CD4-positive, alpha-beta T cell treated with Interleukin-15 for 1 hour (primary cell): ENCODE measurements around the gene RPS15A.
A peak's percentile ranks its signal among the peaks of the same experiment; 100 is the strongest.

Source experiments
- DNase-seq: peaks from one replicate; pipeline ENCODE4 v3.0.0-alpha.2; 2020

Gene RPS15A

DNA sequence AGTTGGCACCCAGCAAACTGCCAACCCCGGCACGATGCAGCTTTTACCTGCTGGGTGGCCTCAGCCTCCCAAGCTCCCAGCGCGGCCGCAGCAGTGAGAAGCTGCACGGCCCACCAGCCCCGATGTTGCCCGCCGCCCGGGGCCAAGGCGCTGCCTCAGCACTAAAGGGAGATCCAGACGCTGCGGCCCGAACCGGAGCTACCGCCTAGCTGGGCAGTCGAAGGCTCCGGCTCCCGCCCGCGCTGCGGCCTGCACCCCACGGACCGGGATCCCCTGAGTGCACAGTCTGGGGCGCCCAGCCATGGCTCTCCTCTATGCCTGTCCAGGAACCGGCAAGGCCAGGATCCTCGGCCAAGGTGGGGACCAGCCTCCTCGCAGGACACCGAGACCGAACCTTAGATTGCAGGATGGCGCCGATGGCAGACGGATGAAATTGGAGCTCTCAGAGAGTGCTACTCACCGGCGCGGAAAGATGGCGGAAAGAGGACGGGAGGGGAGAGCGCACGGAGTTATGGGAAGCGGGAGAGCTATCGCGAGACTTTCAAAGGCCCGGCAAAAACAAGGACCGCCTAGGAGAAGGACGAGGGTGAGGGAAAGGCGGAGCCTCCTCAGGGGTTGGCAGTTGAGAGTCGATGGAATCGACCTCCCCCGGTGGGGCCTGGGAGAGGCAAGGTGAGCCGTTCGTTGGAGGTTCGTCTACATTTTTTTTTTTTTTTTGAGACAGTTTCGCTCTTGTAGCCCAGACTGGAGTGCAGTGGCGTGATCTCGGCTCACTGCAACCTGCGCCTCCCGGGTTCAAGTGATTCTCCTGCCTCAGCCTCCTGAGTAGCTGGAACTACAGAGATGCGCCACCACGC is at the start of gene RPS15A:
Gene RPS15A (minus strand): TSS at position 485 of the 857 bp plus-strand sequence. CDS start 1,221 bp downstream, outside the sequence.
- peak; percentile 96 for DNase-seq

DNA sequence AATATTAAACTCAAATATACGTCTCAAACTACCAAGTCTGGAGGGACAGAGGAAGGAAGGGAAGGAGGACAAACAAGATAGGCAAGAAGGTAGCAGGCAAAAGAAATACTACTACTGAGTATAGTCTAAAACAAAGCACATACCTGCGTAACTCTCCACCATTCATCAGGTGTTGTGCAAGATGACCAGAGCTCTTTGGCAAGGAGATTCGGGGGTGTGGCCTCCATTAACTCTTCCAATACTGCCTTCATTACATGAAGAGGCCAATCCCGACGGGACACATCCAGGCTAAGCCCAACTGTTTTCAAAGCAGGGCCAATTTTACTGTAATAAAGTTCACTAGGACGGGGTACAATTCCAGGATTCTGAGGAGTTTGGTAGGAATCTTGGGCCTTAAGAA is 49.4 kb upstream of the RPS15A start:
- DNase-seq, result no peak

DNA sequence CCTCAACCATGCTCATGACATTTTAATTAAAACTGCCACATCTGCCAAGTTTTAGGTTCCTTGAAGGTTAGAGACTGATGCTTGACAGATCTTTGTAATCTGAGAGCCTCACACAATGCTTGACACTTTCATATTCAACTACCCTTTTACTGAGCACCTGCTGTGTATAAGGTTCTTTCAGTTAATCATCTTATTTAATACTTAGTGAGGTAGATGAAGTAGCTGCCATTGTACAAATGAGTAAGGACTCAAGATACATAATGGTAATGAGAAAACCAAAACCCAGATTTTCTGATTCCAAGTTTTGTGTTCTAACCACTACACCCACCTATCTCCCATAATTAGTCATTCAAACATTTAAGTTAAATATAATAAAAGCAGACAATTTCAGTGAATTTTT is 46.6 kb upstream of the RPS15A start:
- no peak for DNase-seq

DNA sequence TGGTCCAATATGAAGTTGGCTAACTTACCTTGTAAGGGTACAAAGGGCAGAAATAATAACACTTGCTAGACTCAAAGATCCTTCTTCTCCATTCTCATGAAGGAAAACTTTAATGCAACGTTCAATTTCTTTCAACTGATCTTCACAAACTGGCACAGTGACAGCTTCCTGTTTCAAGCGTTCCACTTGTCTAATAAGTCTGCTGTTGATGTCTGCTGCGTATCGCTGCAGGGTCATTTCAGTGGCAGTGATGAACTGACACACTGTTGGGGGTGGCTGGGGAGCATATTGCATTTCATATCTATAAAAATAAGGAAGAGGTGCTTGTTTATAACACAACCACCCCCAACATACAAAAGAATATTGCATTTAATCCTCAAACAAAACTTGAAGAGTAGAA is 44.7 kb upstream of the RPS15A start:
- no peak for DNase-seq

DNA sequence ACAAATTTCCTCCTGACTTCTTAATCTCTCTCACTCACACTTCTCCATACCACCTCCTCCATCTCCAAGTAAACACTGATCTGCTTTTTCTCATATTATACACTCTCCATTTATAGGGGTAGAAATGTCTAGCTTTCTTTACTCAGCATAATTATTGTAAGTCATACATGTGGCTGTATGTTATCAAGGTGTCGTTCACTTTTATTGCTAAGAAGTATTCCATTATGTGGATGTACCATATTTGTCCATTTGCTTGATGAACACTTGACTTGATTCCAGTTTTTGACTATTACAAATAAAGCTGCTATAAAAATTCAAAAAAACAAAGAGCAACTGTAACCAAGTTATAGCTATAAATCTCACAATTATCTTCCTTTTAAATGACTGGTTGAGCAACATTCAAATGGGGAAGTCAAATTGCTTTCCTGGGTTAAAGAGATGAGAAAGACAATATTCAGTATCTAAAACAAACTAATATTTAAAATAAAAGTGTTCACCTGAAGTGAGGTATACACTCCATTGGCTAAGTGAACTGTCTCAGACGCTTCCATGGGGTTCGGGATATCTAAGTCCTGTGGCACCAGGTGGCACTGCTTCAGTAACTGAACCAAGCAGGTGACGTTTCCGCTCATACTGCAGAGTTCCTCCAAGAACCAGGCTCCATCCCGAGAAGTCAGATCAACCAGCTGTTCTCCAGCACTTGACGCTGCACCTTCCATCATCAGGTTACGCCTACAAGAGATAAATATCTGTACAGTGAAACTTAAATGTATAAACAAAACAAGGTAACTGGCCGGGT is 43.8 kb upstream of the RPS15A start:
- DNase-seq, result no peak

DNA sequence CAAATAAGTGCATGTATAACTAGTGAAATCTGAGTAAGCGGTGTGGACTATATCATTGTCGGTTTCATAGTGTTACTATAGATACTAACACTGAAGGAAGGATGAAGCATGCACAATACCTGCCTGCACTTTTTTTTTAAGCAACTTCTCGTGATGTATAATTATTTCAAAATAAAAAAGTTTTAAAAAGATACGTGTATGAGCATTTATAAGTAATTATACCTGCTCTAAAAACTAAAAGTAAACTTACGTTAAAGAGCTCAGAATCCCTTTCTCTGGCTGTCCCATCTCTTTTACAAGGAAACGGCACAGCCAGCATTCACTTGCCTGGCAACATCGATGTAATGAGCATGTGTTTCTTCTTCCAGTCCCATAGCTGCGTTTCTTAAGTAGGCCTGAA is 42.5 kb upstream of the RPS15A start:
- no peak for DNase-seq

DNA sequence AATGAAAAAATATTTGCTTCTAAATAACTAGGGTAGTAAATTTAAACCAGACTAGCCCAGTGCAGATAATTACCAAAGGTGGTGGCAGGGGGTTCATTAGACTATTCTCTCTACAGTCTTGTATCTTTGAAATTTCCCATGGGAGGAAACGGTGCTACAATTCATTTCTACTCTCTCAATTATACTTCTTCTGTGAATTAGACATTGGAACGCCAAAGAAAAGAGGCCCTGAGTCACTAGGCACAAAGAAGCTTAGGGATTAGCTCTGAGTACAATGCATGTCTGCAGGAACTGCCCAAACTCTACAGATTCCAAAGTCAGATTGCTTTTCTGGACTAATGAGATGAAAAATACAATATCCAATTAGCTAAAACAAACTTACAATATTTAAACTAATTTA is 41.9 kb upstream of the RPS15A start:
- DNase-seq, result no peak

DNA sequence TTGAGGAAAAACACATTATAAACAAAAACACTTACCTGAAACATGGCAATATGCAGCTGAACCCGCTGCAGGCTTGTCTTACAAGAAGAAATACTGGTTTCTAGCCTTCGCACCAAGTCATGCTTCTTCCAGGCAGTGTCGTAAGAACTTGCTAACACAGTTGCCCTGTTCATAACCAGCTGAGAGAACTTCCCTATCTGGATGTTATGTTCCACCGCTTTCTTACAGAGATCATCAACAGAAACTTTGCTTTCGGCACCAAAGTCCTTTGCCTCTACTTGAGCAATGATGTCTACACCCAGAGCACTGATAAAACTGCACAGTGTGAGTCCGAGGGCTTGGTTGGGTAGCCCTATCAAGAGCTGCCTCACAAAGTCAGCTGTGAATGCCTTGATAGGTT is 39.1 kb upstream of the RPS15A start:
- DNase-seq, result no peak

DNA sequence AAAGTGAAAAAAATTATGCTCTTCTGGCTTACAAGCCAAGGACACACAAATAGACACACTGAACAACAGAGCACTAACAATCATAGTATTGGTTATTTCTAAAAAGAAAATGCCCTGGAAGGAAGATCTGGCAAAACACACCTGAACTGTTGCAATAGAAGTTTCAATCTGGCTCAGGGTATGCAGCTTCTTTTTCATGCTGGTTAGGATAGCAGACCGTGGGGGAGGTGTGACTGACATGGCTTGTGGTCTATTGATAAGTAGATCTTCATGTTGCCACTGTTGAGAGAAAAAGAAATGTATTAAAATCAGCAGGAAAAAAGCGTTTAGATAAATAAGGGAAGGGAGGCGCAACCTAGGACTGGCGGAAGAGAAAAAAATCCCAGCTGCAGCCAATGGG is 37.8 kb upstream of the RPS15A start:
- DNase-seq, result no peak

DNA sequence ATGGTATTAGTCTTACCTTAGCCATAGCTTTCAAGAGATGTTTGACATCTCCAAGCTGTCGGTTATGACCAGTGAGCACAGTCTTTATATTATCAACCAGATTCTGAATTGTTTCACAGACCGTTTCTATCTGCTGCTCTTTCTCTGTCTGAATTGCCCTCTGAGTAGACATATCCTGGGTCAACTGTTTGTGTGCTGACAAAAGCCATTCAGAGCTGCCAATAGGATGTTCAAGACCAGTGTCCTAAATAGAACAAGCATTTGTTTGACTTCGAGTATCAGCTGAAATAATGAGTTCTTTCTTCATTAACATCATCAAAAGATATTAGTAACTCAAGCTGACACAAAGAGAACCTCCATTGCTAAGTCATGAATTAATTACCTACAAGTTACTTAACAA is 26.2 kb upstream of the RPS15A start:
- no peak for DNase-seq

DNA sequence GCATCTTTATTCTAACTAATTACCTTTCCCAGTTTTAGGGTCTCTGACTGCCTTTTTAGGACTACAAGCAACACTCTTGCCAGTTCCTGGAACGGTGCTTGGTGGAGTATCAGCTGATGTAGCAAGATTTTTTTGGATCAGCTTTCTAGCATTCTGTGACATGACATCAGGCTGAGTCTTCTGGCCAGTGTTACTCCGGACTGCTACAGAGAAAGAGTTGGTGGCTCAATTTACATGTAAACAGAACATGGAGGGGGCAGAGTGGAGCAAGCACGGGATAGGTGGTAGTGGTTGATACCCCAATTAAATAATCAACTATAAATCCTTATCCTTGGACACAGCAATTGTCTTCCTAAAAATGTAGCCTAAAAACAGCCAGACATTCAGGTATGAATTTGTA is 21.8 kb upstream of the RPS15A start:
- DNase-seq, result no peak

DNA sequence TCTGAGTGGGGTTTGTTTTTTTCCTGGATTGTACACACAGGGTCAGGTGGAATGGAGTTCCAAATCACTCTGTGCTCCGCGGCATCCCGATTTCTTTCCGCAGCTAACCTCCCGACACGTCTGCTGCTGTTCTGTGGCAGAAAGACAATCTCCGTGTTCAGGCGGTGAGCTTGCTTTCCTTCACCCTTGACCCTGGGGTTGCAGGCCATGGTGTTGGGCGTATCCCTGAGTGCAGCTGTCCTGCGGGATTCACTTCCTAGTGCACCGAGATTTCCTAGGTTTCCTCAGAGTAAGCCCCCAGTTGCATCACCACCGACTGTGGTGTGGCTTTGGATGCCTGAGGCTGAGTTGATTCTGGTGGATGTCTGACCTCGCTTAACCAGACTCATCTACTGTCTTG is 19.0 kb upstream of the RPS15A start:
- no peak for DNase-seq

DNA sequence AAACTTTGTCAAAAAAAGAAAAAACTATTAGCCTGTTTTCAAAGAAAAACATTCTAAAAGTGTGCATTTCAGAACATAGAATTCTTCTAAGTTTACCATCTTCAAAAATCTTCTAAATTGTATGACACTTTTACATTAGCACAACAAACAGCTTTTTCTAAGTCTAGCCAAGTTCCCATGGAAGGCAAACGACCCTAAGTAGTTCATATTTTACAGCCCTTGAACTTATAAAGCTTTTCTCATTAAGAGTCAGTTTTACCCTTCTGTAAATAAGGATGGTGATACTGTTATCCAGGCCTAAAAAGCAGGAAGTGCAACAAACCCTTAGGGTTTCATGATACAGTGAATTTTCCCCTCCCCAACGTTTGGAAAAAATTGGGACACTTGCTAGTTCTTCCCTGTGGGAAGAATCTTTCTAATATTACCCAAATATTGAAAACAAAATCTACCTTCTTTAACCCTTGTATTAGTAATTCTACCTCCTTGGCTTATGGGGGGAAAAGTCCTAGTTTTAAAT is 15.2 kb upstream of the RPS15A start:
- no peak for DNase-seq

DNA sequence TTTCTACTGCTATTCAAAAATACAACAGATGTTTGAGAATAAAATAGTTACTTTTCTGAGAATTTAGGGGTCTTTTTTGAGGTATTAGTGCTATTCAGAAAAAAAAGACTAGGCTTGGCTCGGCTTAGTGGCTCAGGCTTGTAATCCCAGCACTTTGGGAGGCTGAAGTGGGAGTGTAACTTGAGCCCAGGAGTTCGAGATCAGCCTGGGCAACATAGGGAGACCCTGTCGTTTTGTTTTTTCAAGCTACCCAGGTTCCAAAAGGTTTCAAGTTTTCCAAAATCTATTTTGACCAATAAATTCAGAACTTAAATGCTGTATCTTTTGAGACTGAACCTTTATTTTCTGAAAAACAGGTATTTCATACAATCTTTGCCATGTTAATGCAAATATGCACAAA is 14.4 kb upstream of the RPS15A start:
- no peak for DNase-seq

DNA sequence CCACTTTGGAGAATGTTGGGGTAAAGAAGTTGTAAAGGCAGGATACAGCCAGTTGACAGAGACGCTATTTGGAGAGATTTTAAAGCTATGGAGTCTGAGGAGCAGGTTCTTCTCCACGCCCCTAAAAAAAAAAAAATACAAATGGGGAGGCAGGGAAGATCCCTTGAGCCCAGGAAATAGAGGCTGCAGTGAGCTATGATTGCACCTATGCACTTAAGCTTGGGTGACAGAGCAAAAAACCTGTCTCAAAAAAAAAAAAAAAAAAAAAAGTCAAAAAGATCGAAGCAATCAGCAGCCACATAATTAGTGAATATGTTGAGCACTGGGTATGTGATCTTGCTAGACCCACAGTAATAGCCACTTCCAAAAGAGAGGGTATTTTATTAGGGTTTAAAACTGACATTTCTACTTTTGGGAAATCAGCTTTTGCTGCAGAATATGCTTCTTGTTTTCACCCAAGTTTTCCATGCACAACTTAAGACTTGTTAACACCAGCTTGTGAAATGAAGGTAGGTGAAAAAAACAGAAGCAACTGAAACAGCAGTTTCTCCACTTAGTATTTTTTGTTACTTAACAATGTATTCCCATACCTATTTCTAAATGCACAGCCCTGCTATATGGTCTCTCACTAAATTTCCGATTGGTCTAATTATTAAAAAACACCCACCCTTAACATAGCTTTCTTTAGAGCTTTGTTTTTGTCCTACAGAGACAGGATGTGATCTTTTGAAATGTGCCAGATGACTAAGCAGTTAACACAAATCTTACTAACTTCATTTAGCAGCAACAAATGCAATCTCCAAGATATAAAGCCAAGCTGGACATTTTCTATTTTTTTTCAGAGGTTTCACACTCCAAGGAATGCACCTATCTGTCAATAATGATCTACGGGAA is 13.7 kb upstream of the RPS15A start:
- no peak for DNase-seq

DNA sequence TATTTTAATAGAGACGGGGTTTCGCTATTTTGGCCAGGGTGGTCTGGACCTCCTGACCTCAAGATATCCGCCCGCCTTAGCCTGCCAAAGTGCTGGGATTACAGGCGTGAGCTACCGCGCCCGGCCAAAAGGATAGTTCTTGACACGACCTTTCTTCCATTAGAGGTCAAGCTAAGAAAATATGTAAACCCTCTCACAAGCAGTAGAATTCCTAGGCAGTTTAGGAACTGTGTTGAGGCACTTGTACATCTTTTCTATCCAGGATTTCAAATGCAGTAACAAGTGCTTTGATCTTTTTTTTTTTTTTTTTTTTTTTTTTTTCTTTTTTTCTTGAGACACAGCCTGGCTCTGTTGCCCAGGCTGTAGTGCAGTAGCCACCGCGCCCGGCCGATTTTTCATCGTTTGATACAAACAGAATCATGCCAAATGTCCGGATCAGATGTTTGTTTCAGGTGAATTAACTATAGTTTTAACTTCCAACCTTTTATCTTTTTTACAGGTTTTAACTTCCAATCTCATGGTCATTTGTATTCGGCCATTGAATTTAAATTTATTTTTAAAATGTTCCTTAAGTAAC is 12.7 kb upstream of the RPS15A start:
- DNase-seq, result no peak

DNA sequence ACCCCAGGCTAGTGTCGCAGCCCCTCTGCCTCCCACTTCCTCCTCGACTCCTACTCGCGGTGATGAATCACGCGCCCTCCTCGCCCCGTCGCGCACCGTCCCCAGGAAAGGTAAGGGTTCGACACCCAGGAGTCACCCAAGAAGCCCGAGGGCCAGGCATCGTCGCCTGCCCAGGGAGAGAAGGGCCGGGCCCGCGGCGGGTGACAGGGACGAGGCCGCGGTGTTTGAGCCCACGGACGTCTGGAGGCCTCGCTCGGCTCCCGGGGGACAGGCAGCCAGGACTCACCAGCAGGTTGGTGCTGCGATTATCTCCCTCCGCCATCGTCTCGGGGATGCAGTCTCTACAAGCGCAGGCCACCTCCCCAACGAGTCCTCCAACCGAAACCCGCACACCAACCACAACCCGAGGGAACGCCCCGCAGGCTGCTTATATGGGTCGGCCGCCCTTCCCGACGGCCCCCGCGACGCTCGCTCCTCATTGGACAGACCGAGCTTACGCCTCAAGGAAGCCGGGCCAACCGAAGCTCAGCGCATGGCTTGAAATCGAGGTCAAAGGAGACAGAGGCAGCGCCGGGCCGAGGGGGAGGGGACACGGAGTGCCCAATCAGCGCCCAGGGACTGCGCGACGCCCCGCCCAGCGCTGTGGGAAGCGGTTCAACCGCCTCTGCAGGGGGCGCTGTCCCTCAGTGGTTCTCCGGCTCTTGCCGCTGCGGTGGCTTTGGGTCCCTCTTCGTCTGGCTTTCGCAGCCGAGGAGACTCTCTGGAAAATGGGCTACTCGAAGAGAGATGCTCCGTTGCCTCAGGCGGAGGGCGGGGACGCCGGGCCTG is 11.2 kb upstream of the RPS15A start, which contains the start of gene ARL6IP1:
Gene ARL6IP1 (minus strand): TSS at position 405 of the 828 bp plus-strand sequence. CDS start 83 bp downstream, at position 322.
- DNase-seq, result peak; percentile 100

DNA sequence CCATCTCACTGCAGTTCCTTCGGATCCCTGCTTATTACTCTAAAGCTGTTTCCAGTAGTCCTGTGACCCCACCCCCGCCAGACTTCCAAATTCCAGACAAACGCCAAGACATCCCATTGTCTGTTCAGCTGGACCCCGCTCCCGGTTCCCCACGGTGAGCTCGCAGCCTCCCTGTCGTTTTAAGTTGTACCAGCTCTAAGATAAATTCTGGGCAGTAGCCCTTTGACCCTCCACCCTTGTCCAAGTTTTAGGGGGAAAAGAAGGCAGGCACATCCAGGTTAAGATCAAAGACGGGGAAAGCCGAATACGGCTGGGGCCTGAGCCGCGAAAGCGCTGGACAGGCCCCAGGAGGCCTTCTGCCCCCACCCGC is 10.6 kb upstream of the RPS15A start:
- no peak for DNase-seq

DNA sequence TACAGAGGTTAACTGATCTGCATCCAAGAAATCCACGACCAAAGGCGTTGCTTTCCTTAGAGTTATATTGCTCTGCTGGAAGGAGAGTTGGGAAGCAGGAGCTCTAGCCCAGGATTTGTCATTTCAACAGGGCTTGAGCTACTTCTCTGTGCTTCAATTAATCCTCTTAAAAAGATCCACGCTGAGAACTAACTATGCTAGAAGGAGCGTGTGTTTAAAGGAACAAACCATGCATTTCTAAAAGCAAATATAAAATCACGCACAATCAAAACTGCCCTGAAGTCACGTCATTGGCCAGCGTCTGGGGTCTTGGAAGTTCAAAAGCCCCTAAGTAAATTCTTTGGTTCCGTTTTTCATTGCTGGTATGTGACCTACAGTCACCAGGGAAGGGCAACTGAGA is 10.2 kb upstream of the RPS15A start:
- no peak for DNase-seq

DNA sequence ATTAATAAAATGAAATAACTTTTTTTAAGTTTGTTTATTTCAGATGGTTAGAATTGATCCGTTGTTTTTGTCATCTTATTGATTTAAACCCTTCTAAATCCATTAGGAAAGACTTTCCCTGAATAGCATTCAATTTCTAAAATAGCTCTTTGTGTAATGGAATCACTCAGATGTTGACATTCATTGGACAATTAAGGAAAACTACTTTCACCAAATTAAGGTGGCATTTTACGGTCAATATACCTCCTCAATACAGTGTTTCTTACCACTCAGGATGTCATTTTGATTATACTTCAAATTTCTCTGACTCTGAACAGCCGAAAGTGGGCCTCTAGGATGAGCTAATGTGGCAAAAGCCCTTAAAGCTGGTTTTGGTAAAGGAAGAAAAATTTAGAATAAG is 9.4 kb upstream of the RPS15A start:
- DNase-seq, result no peak

DNA sequence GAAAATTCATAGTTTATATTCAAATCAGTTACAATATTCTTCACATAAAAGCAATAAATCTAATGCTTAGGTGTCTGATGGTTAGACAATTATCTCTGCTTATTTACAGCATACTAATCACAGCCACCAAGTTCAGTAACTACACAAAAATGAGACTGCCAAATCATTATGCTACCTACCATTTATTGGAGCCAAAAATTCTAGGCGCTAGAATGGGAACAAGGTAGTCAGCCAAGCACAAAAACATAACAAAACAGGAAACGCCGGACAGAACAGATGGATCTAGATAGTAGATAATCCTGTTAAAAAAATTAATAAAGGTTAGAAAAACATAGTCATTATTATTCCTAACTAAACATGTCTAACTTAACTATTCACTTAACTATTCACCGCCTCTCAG is 7.6 kb upstream of the RPS15A start:
- no peak for DNase-seq

DNA sequence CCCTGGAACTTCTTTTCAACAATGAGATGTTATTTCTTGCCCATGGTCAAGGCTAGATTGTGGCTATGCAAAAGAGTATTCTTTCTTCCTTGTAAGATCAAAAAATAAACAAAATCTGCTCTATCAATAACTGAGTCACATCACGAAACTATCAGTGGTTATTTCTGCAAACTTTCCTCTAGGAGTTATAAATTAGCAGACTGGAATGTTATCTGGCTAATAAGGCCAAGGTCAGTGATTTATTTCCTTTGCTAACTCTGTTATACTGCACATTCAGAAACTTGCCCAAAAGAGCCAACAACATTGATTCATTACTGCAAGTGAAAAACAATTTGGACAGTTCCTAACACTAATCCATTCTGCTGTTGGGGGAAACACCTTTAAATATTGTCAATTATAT is 6.2 kb upstream of the RPS15A start:
- DNase-seq, result no peak
